Right lobe of liver (tissue), 4 donors: ENCODE data around the gene BLACAT1.

Experiments
- POLR2A ChIP-seq: fragments of 450-650 bp; IDR thresholded peaks from one replicate; pipeline ENCODE4 v1.6.1; 2017; ENCODE audit warnings: antibody characterized with exemption, mild to moderate bottlenecking
- TF ChIP-seq, protein P1 (sequence below), 4 donors: fragments of 200-600 bp in 3 of 4; fragments of 450-650 bp in 1 of 4; IDR thresholded peaks; one replicate each; pipeline versions ENCODE4 v1.5.1 to v1.8.0; 2016 to 2022; ENCODE audit warnings: antibody characterized with exemption in 4 of 4, mild to moderate bottlenecking in 2 of 4
- donor health status: DM: no; HTN: no; CAD: no.
- donor health status: DM: no; HTN: no; CAD: no.
- donor health status: DM: no; HTN: yes; CAD: no.

DNA sequence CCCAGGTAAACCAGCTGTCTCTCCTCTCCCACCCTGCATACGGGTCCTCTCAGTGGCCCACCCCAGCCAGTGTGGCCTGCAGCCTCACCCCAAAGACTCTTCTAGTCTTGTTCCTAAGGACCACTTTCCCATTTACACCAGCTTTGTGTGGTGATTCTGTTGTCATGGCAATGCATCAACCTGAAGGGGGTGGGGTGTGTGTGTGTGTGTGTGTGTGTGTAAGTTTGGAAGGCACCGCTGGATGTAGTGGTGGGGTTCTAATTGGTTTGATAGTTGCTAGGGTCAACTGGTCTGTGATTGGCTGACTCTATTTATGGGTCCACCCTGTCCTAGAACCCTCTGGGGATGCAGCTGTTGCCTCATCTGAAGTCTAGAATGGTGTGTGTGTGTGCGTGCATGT is 43.9 kb upstream of the BLACAT1 start:
- TF ChIP-seq POLR2A: no peak
- TF ChIP-seq, protein P1, sequence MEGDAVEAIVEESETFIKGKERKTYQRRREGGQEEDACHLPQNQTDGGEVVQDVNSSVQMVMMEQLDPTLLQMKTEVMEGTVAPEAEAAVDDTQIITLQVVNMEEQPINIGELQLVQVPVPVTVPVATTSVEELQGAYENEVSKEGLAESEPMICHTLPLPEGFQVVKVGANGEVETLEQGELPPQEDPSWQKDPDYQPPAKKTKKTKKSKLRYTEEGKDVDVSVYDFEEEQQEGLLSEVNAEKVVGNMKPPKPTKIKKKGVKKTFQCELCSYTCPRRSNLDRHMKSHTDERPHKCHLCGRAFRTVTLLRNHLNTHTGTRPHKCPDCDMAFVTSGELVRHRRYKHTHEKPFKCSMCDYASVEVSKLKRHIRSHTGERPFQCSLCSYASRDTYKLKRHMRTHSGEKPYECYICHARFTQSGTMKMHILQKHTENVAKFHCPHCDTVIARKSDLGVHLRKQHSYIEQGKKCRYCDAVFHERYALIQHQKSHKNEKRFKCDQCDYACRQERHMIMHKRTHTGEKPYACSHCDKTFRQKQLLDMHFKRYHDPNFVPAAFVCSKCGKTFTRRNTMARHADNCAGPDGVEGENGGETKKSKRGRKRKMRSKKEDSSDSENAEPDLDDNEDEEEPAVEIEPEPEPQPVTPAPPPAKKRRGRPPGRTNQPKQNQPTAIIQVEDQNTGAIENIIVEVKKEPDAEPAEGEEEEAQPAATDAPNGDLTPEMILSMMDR (IDR thresholded peaks at IDR 0.05): no peak
